ENCODE data around the gene SMC5.

SMC5 gene

DNA sequence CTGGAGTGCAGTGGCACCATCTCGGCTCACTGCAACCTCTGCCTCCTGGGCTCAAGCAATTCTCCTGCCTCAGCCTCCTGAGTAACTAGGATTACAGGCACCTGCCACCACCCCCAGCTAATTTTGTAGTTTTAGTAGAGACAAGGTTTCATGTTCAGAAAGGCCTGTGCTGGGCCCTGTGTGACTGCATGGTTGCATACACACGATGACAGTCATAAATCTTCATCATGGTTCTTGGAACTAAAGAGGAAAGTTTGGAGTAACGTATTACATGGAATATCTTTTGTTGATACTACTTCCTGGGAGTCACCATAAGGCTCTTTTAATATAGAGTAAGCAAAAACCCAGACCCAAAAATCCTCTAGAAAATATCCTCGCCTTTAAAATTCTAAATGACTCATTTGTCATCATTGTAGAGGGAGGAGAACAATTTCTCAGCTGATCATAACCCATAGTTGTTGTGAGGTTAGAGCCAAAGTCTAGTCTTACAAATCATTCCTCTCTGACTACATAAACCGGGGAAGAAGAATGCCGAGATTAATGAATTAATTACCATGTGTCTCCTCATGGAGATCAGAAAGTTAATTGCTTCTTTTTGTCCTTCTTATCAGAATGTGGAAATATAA is 108.6 kb downstream of the SMC5 start:
- TF ChIP-seq CTCF (conservative IDR thresholded peaks at IDR 0.05) (no peak), ZFX (IDR thresholded peaks at IDR 0.05) (no peak)
- H3K27ac ChIP-seq, result no peak overlapping the region

GRCh38 chr9:70374962-70375618 is 116.3 kb downstream of the SMC5 start:
- TF ChIP-seq CTCF (conservative IDR thresholded peaks at IDR 0.05) (no peak), ZFX (IDR thresholded peaks at IDR 0.05) (no peak)

GRCh38 chr9:70382046-70382708 is 123.4 kb downstream of the SMC5 start:
- H3K27ac ChIP-seq, result no peak overlapping the region
- TF ChIP-seq ZFX (IDR thresholded peaks at IDR 0.05) (no peak), CTCF (conservative IDR thresholded peaks at IDR 0.05) (no peak)

More at GRCh38 chr9:70374962-70375618, 116.3 kb downstream of the SMC5 start:
- H3K27ac ChIP-seq, result no peak overlapping the region

DNA sequence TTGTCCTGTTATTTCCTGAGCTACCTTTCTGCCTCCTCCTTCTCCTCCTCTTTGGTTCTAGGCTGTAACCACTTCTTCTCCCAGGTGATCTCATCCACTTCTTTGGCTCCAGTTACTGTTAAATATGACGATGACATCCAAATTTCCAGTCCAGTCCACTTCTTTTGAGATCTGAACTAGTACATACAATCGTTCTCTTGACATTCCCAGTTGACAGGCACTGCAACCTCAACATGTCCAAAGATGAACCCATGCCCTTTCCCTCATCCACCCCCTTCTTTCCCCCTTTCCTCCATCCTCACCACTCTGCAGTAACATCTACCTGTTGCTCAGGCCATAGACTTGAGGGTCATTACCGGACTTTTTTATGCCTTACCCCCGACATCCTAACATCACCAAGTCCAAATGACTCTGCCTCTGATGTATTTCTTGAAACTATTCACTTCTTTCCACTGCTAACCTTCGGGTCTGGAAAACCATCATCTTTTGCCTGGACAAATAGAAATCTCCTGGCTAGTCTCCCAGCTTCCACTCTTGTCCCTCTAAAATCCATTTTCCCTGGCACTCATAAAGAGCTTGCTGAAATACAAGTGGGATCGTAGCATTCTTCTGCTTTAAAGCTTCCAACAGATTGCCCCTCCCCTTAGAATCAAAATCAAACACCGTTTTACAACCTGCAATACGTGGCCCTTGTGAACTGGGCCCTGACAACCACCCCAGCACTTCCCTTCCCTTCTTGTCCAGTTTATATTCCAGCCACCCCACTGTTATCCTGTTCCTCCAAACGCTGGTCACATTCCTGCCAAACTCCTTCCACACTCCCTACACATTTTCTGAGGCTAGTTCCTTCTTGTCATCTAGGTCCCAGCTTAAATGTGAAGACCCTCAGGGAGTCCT is 124.2 kb downstream of the SMC5 start:
- TF ChIP-seq CTCF (conservative IDR thresholded peaks at IDR 0.05) (no peak), ZFX (IDR thresholded peaks at IDR 0.05) (no peak)
- H3K27ac ChIP-seq, result no peak overlapping the region

DNA sequence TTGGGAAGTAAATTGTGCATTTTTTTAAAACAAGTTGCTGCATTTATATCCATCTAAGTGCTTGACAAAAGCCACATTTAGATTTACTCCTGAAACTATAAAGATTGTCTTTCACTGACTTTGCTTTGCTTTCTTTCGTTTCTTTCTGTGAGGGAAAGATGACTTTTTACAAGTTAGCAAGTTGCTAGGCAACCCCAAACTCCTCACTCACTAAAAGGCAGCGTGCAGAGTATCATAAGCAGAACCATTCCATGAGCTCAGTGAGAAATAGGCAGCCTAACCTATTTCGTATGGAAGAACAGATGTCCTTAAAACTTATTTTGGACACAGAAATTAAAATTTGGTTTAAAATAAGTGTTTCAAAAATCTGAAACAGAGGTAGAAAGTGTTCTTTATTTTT is 126.6 kb downstream of the SMC5 start:
- no peak overlapping the region for H3K27ac ChIP-seq
- TF ChIP-seq CTCF (conservative IDR thresholded peaks at IDR 0.05), result no peak
- no peak for TF ChIP-seq ZFX (IDR thresholded peaks at IDR 0.05)

GRCh38 chr9:70387663-70388062 is 128.9 kb downstream of the SMC5 start:
- no peak overlapping the region for H3K27ac ChIP-seq
- TF ChIP-seq CTCF (conservative IDR thresholded peaks at IDR 0.05), result no peak
- TF ChIP-seq ZFX (IDR thresholded peaks at IDR 0.05), result no peak

All from C4-2B (cell line).